Adrenal gland (tissue), 5 donors: ENCODE results near the gene HYAL3.

Source experiments
- CTCF ChIP-seq, 6 experiments: fragments of 450-650 bp in 4 of 6; fragments of 200-600 bp in 2 of 6; sonication (generic) in 1 of 6; IDR thresholded peaks; 1 replicate in 5 of 6; 2 replicates in 1 of 6; pipeline versions ENCODE4 v1.5.1 to v1.8.0; 2016 to 2021; ENCODE audit warnings: antibody characterized with exemption in 6 of 6, mild to moderate bottlenecking in 2 of 6, moderate library complexity in 1 of 6
- POLR2A ChIP-seq, 2 donors: fragments of 450-650 bp; IDR thresholded peaks; one replicate each; pipeline ENCODE4 v1.6.1; 2017; ENCODE audit warnings: antibody characterized with exemption in 2 of 2, mild to moderate bottlenecking in 2 of 2, moderate library complexity in 1 of 2
- donor health status: DM: no; HTN: no; CAD: no.

GRCh38 chr3:50336452-50337174 is 37.4 kb upstream of the HYAL3 start:
- TF ChIP-seq CTCF (IDR thresholded peaks at IDR 0.05) (peak in 1 of 6 experiments; percentile 16), POLR2A (IDR thresholded peaks at IDR 0.05) (no peak)
